HG03439 (cell line): ENCODE results near the gene ABHD12.
"Not testable (repeated sequence)": the region's sequence is repeated elsewhere in the genome, so short reads cannot be mapped to it uniquely, and the experiment has no call there.

Experiments used
- ATAC-seq: cut with Tn5 transposase; IDR thresholded peaks from one replicate; pipeline ENCODE4 v1.9.1; 2021; ENCODE audit warnings: mild to moderate bottlenecking, moderate library complexity; ENCODE audit not compliant: unreplicated experiment

ABHD12 gene

GRCh38 chr20:25324412-25324811, 66.2 kb downstream of the ABHD12 start:
- ATAC-seq = no peak

GRCh38 chr20:25323496-25324246, 67.0 kb downstream of the ABHD12 start:
- no peak for ATAC-seq

- no peak for ATAC-seq
Measured at GRCh38 chr20:25321991-25322390, 68.6 kb downstream of the ABHD12 start.

GRCh38 chr20:25321262-25321831, 69.3 kb downstream of the ABHD12 start:
- no peak for ATAC-seq

- ATAC-seq = no peak
Measured at GRCh38 chr20:25320035-25320800, 70.4 kb downstream of the ABHD12 start.

GRCh38 chr20:25319241-25320034, 71.2 kb downstream of the ABHD12 start:
- ATAC-seq = no peak

- peak; percentile 85 for ATAC-seq
Measured at GRCh38 chr20:25318471-25319240, 72.0 kb downstream of the ABHD12 start.

GRCh38 chr20:25317351-25318075, 73.1 kb downstream of the ABHD12 start:
- no peak for ATAC-seq

GRCh38 chr20:25316506-25317190, 74.0 kb downstream of the ABHD12 start:
- no peak for ATAC-seq

GRCh38 chr20:25315418-25316210, 75.0 kb downstream of the ABHD12 start:
- no peak for ATAC-seq

GRCh38 chr20:25314497-25315417, 75.9 kb downstream of the ABHD12 start:
- ATAC-seq = no peak

- no peak for ATAC-seq
Measured at GRCh38 chr20:25313593-25313992, 77.0 kb downstream of the ABHD12 start.

GRCh38 chr20:25312716-25313115, 77.9 kb downstream of the ABHD12 start:
- ATAC-seq = not testable (repeated sequence)

GRCh38 chr20:25310921-25311728, 79.5 kb downstream of the ABHD12 start:
- ATAC-seq = no peak

GRCh38 chr20:25310268-25310920, 80.2 kb downstream of the ABHD12 start:
- ATAC-seq = peak; percentile 87
